Stimulated activated CD4-positive, alpha-beta T cell treated with anti-CD3 and anti-CD28 coated beads, Interleukin-1b, Interleukin-23, amount 100 ng/mL, for 24 hours (primary cell): ENCODE results near the gene VIPR2.
"Not testable (repeated sequence)": the region's sequence is repeated elsewhere in the genome, so short reads cannot be mapped to it uniquely, and the experiment has no call there.

Source experiments
- DNase-seq, 4 experiments: peaks; one replicate each; pipeline ENCODE4 v3.0.0-alpha.2; 2020; ENCODE audit warnings: low read depth in 4 of 4, low spot score in 1 of 4

VIPR2 gene

GRCh38 chr7:159105832-159106811 is 38.5 kb downstream of the VIPR2 start:
- no peak for DNase-seq

GRCh38 chr7:159105066-159105780 is 39.4 kb downstream of the VIPR2 start:
- no peak for DNase-seq

GRCh38 chr7:159104188-159104920 is 40.3 kb downstream of the VIPR2 start:
- DNase-seq = no peak

- no peak for DNase-seq
Measured at GRCh38 chr7:159103382-159104187, 41.1 kb downstream of the VIPR2 start.

- DNase-seq = no peak
Measured at GRCh38 chr7:159102681-159103381, 41.8 kb downstream of the VIPR2 start.

- DNase-seq = not testable (repeated sequence)
Measured at GRCh38 chr7:159101661-159102091, 43.0 kb downstream of the VIPR2 start.

- not testable (repeated sequence) for DNase-seq
Measured at GRCh38 chr7:159101083-159101395, 43.6 kb downstream of the VIPR2 start.

GRCh38 chr7:159100281-159101082 is 44.2 kb downstream of the VIPR2 start:
- DNase-seq = not testable (repeated sequence)

GRCh38 chr7:159099711-159100231 is 44.9 kb downstream of the VIPR2 start:
- DNase-seq = no peak

GRCh38 chr7:159098811-159099655 is 45.6 kb downstream of the VIPR2 start:
- DNase-seq = no peak

GRCh38 chr7:159098424-159098786 is 46.3 kb downstream of the VIPR2 start:
- DNase-seq = no peak

GRCh38 chr7:159097661-159098423 is 46.8 kb downstream of the VIPR2 start:
- DNase-seq = no peak

GRCh38 chr7:159096736-159097581 is 47.7 kb downstream of the VIPR2 start:
- no peak for DNase-seq

- DNase-seq = no peak
Measured at GRCh38 chr7:159095979-159096411, 48.7 kb downstream of the VIPR2 start.

- DNase-seq = no peak
Measured at GRCh38 chr7:159094919-159095915, 49.5 kb downstream of the VIPR2 start.
